ENCODE results near the gene INPP4B. TPM values are rescaled to one million over a fixed set of nuclear protein-coding genes. Genes with fewer than 3 reads are reported as not detected.
A peak's percentile ranks its signal among the peaks of the same experiment; 100 is the strongest.

The INPP4B gene
- total and polyA plus RNA-seq, 2 experiments from 2014 or later, result 20.3 to 27.5 TPM

GRCh38 chr4:142354041-142354440 lies 492.1 kb downstream of the INPP4B start:
- Histone ChIP-seq H3K27me3 (replicated peaks; ENCODE audit: insufficient read depth) (no peaks in the 10 kb centered on the region), H2AFZ (no peak overlapping the region), H3K9me3 (ENCODE audit: low read depth) (no peaks in the 10 kb centered on the region), H3K36me3 (ENCODE audit: low read depth) (no peaks in the 10 kb centered on the region), H3K4me3 (0 out of 2 replicates have a peak overlapping the region, but pooled peaks have one; percentile 5), H3K4me2 (ENCODE audit: unreplicated experiment) (peak overlapping the region; percentile 67), H4K20me1 (ENCODE audit: insufficient read depth) (no peaks in the 10 kb centered on the region), H3K79me2 (ENCODE audit: insufficient read depth) (peaks cover 86% of the 10 kb centered on the region), H3K27ac (peak overlapping the region; percentile 40), H3F3A (ENCODE audit: insufficient read depth) (peaks cover 25% of the 10 kb centered on the region), H3K9me2 (ENCODE audit: insufficient read depth) (no peaks in the 10 kb centered on the region), H3K4me1 (ENCODE audit: insufficient read depth) (peaks cover 52% of the 10 kb centered on the region), H3K9ac (no peak overlapping the region)
- peak; percentile 69 for DNase-seq
- TF ChIP-seq EZH2 (IDR thresholded peaks at IDR 0.05; ENCODE audit: insufficient read depth, poor library complexity, severe bottlenecking), result no peak
- TF ChIP-seq EZH2phosphoT487 (IDR thresholded peaks at IDR 0.05; ENCODE audit: insufficient read depth, low read depth), result no peak
- 50 to 63% methylated on average over 3 of the region's 3 CpGs for WGBS, 2 experiments (ENCODE audit: low coverage in 1 of 2, low lambda C conversion rate in 2 of 2, missing lambda C conversion rate in 2 of 2)
- in situ Hi-C loops (cut with MboI), result loop anchor here (10.0 kb wide), 2 partner anchors 361 to 491 kb away; partner anchors contain the start of gene INPP4B

DNA sequence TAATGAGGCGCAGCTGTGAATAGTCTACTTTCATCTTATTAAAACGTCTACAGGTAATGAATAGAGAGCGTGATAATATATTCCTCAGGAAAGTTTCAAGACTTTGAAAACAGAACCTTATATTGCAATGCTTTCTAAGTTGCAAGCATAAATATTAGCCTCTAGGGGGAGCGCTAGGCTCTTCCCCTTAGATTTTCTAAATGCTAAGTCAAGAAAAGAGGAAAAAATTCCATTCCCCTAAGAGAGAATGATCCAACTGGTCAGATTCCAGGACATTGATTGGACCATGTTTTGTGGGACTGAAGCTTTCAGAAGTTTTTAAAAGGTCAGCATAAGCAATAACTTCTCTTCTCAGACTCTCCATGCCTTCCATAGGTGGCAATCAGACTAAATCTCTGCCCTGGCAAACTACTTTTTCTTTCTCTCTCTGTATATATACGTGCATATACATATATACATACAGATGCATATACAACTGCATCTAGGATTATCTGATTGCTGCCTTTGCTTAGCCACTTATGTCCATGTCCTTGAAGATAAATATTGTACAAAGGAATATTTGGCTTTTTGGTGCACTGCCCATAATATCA lies 492.9 kb downstream of the INPP4B start:
- peaks cover 52% of the 10 kb centered on the region for H3K4me1 ChIP-seq (ENCODE audit: insufficient read depth)

DNA sequence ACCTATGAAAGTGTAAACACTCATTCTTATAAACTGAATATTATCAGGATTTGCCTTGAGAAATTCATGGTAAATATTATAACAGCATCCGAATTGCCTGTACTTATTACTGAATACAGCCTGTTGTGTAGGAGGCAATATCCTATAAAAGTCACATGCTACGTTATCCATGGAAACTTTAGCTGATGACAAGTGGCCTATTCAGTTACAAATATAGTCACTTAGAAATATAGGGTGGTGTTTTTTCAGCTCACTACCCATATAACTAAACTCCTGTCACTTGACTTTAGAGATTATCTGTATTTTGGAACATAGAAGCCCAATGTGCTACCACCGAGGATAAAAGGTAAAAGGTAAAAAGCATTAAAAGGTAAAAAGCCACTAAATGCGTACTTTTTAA lies 493.4 kb downstream of the INPP4B start:
- peak overlapping the region; percentile 57 for H2AFZ ChIP-seq
- 72 to 74% methylated on average over 4 of the region's 4 CpGs for WGBS, 2 experiments (ENCODE audit: low coverage in 1 of 2, low lambda C conversion rate in 2 of 2, missing lambda C conversion rate in 2 of 2)
- peaks cover 90% of the 10 kb centered on the region for H3K79me2 ChIP-seq (ENCODE audit: insufficient read depth)
- no peak overlapping the region for H3K4me3 ChIP-seq
- H3K36me3 ChIP-seq (ENCODE audit: low read depth), result no peaks in the 10 kb centered on the region
- peaks cover 53% of the 10 kb centered on the region for H3K4me1 ChIP-seq (ENCODE audit: insufficient read depth)
- no peaks in the 10 kb centered on the region for H4K20me1 ChIP-seq (ENCODE audit: insufficient read depth)
- H3K27ac ChIP-seq, result peak overlapping the region; percentile 5; the same call in 1 of the 2 replicates
- no peaks in the 10 kb centered on the region for H3K9me2 ChIP-seq (ENCODE audit: insufficient read depth)
- H3K27me3 ChIP-seq (replicated peaks; ENCODE audit: insufficient read depth), result no peaks in the 10 kb centered on the region
- peak overlapping the region; percentile 67 for H3K4me2 ChIP-seq (ENCODE audit: unreplicated experiment)
- in situ Hi-C loops (cut with MboI), result loop anchor here (10.0 kb wide), 2 partner anchors 362 to 492 kb away; partner anchors contain the start of gene INPP4B
- no peak for TF ChIP-seq EZH2 (IDR thresholded peaks at IDR 0.05; ENCODE audit: insufficient read depth, poor library complexity, severe bottlenecking)
- no peak for TF ChIP-seq EZH2phosphoT487 (IDR thresholded peaks at IDR 0.05; ENCODE audit: insufficient read depth, low read depth)
- H3K9me3 ChIP-seq (ENCODE audit: low read depth), result no peaks in the 10 kb centered on the region
- H3K9ac ChIP-seq, result no peak overlapping the region
- DNase-seq, result no peak
- peaks cover 25% of the 10 kb centered on the region for H3F3A ChIP-seq (ENCODE audit: insufficient read depth)

More for the DNA sequence above, 492.9 kb downstream of the INPP4B start:
- Histone ChIP-seq H3K27ac (peak overlapping the region; percentile 40), H3K79me2 (ENCODE audit: insufficient read depth) (peaks cover 90% of the 10 kb centered on the region), H3K27me3 (replicated peaks; ENCODE audit: insufficient read depth) (no peaks in the 10 kb centered on the region), H3K4me2 (ENCODE audit: unreplicated experiment) (peak overlapping the region; percentile 67), H3F3A (ENCODE audit: insufficient read depth) (peaks cover 25% of the 10 kb centered on the region), H2AFZ (peak overlapping the region; percentile 57), H4K20me1 (ENCODE audit: insufficient read depth) (no peaks in the 10 kb centered on the region), H3K9me2 (ENCODE audit: insufficient read depth) (no peaks in the 10 kb centered on the region), H3K4me3 (0 out of 2 replicates have a peak overlapping the region, but pooled peaks have one; percentile 5), H3K9ac (peak overlapping the region; percentile 16; the same call in 1 of the 2 replicates), H3K36me3 (ENCODE audit: low read depth) (no peaks in the 10 kb centered on the region), H3K9me3 (ENCODE audit: low read depth) (no peaks in the 10 kb centered on the region)
- TF ChIP-seq EZH2 (IDR thresholded peaks at IDR 0.05; ENCODE audit: insufficient read depth, poor library complexity, severe bottlenecking), result no peak
- TF ChIP-seq EZH2phosphoT487 (IDR thresholded peaks at IDR 0.05; ENCODE audit: insufficient read depth, low read depth), result no peak
- in situ Hi-C loops (cut with MboI), result loop anchor here (10.0 kb wide), 2 partner anchors 362 to 492 kb away; partner anchors contain the start of gene INPP4B
- peak; percentile 83 for DNase-seq
- whole genome bisulfite sequencing, 2 experiments (ENCODE audit: low coverage in 1 of 2, low lambda C conversion rate in 2 of 2, missing lambda C conversion rate in 2 of 2), result 13 to 22% methylated on average over 5 of the region's 5 CpGs

GRCh38 chr4:142351958-142352357 lies 494.1 kb downstream of the INPP4B start:
- Histone ChIP-seq H2AFZ (peak overlapping the region; percentile 63), H3K27me3 (replicated peaks; ENCODE audit: insufficient read depth) (no peaks in the 10 kb centered on the region), H3K9ac (peak overlapping the region; percentile 24), H3K9me3 (ENCODE audit: low read depth) (no peaks in the 10 kb centered on the region), H3K4me2 (ENCODE audit: unreplicated experiment) (peak overlapping the region; percentile 60), H4K20me1 (ENCODE audit: insufficient read depth) (no peaks in the 10 kb centered on the region), H3K79me2 (ENCODE audit: insufficient read depth) (peaks cover 88% of the 10 kb centered on the region), H3K27ac (no peak overlapping the region), H3K9me2 (ENCODE audit: insufficient read depth) (no peaks in the 10 kb centered on the region), H3F3A (ENCODE audit: insufficient read depth) (peaks cover 25% of the 10 kb centered on the region), H3K4me3 (peak overlapping the region; percentile 12; the same call in 1 of the 2 replicates), H3K36me3 (ENCODE audit: low read depth) (no peaks in the 10 kb centered on the region), H3K4me1 (ENCODE audit: insufficient read depth) (peaks cover 60% of the 10 kb centered on the region)
- no peak for DNase-seq
- in situ Hi-C loops (cut with MboI), result loop anchor here (10.0 kb wide), 2 partner anchors 363 to 493 kb away; partner anchors contain the start of gene INPP4B
- WGBS, 2 experiments (ENCODE audit: low coverage in 1 of 2, low lambda C conversion rate in 2 of 2, missing lambda C conversion rate in 2 of 2), result 70 to 73% methylated on average over 4 of the region's 4 CpGs
- TF ChIP-seq EZH2 (IDR thresholded peaks at IDR 0.05; ENCODE audit: insufficient read depth, poor library complexity, severe bottlenecking), result no peak
- TF ChIP-seq EZH2phosphoT487 (IDR thresholded peaks at IDR 0.05; ENCODE audit: insufficient read depth, low read depth), result no peak

All from GM23248 (cell line).